LoVo (cell line): ENCODE measurements around the gene ARHGEF26.

Experiments used
- DNase-seq: peaks from one replicate; pipeline ENCODE4 v3.0.0-alpha.2; 2016; ENCODE audit warnings: low spot score

ARHGEF26 gene

DNA sequence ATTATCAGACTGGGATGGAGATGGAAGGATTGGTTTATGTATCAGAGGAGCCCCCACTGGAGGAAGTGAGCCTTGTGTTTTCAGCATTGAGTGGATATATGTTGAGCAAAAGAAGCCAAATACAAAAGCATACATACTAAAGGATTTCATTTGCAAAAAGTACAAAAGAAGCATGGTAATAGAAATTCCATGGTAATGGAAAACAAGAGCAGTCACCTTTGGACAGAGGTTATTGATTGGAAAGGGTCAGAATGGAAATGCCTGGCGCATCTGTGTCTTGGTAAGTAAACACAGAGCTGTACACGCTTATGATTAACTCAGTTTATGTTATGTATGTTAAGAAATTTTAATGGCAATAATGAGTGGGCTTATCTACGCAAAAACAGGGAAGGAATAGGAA lies 130.4 kb downstream of the ARHGEF26 start:
- no peak for DNase-seq

DNA sequence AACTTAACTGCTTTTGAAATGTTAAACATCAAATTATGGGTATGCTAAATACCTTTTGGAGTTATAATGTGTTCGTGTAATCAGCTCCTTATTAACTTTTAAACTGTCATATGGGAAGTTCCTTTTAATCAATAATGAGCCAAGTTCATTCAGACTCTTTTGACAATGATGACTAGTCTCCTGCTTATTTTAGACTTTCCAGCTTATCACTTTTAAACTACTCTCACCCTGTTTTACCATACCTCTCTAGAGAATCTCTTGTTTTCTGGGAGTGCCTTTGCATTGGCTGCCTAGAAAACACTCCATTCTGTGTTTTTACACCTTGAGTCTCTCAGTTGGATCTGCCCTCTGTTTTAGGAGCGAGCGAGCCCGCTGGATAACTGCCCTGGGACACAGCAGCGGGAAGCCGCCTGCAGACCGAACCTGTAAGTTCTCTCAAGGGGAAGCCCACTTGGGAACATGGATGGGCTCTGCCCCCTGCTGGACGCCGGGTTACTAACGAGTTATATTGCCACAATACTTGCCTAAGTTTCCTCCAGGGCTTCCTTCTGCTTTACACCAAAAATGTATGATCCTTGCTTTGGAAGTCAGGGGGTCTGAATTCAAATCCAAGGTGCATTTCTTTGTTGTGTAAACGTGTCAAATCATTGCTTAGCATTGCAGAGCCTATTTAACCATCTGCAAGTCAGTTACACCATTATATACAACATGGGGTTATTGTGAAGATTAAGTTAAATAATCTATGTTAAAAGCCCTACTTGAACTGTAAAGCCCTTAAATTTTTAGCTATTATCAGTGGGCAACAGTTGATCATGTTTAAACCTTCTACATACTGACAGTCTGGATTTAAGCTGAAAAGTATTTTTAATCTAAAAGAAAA lies 131.8 kb downstream of the ARHGEF26 start:
- peak; percentile 68 for DNase-seq

DNA sequence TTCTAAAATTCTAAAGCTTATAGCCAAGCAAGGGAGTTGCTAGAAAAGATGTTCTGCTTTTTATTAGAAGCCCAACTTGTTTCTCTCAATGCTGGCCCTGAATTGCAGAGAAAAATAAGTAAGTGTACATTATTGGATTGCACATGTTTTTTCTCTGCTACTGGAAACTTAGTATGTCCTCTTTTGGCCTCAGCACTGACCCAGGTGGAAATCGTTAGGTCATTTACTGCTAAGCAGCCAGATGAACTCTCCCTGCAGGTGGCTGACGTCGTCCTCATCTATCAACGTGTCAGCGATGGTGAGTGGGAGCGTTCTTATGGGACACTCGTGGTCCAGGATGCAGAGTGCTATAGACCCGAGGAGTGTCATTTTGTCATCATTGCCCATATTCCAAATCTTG lies 133.3 kb downstream of the ARHGEF26 start:
- no peak for DNase-seq

DNA sequence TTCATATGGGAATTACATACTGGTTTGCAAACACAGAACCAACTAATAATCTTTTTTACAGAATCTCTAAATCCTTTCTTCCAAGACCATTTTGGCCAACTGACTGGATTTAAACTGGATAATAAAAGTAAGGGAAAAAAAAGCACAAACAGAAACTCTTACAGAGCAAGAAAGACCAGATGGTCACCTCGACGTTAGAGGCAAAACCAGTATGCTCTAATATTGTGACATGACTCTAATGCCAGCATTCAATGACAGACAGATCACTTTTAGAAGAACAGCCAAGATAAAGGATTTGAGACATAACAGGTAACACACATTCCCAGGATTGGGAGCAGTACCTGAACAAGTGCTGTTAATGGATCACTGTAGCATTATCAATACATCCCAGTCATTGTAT lies 152.2 kb downstream of the ARHGEF26 start:
- no peak for DNase-seq

DNA sequence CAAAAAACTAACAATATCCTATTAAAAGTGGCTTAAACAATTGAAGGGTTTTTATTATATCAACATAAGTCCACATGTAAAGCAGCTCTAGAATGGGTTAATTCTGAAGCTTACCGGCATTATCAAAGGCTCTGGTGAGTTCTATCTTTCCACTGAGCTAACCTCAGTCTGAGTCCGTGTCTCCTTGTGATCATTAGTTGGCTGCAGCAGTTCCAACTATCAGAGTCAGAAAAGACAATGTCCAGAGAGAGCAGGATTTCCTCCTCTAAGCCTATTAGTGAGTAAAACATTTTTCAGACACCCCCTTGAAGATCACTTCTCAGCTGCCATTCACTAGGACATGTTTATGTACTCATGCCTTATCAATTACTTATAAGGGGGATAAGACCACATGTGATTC lies 153.2 kb downstream of the ARHGEF26 start:
- DNase-seq, result no peak

DNA sequence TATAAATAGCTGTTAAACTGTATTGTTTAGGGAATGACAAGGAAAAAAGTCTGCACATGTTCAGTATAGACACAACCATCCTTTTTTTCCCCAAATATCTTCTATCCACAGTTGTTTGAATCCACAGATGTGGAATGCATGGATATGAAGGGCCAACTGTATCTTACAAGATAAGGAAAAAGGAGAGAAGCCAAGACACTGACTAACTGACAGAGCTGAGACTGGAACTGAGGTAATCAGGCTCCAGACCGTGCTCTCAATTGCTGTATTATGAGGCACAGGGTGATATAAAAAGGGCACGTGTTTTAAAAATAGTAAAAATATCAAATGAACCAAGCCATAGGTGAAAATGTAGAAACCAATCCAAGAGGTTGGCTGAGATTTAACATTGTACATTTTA lies 154.1 kb downstream of the ARHGEF26 start:
- DNase-seq, result no peak

DNA sequence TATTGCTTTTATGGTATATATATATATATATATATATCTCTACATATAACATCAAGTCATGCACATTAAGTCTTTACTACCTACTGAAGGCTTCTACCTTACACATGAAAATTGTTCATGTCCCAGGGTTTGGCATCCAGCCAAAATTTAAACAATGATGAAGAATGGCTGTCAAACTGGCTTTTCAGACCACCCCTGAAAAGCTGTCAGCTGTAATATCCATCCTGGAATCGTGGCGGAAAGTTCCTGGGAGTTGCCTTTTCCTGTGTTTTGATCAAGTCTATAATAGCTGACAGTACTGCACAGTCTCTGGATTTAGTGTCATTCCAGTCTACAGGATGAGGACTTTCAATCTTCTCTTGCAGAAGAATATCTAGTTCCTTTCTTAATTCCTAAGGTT lies 154.8 kb downstream of the ARHGEF26 start:
- no peak for DNase-seq

DNA sequence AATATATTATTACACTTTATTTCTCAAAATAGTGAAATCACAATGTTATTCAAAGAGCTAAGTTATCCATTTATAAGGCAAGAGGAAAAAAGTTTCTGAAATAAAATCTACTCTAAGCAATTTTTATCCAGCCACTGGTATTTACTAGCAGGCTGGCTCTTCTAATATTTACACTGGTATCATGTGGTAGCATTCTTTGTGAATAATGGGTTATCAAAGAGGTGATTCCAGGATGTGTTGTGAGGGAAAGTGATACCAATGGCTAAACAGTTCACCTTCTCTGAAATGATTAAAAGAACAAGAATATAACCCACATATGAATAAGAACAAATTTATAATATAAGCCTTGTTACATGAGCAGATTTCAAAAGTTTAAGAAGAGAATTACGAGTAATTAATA lies 159.0 kb downstream of the ARHGEF26 start:
- DNase-seq, result no peak

DNA sequence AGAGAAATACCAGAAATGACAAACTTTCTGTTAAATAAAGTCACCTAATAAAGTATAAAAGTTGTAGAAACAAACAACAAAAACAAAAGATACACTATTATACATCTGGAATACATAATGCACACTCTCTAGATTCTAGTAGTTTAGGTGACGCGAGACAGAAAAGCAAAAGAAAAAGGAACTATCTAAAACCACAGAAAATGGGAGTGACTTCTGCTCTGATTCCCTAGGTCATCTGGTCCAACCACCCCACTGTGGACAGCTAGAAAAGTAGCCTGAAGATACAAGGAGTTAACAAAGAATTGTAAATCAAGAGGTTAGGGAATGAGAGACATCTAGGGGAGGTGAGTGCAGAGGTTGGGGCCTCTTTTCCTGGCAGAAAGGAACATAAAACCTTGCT lies 164.0 kb downstream of the ARHGEF26 start:
- DNase-seq, result no peak

DNA sequence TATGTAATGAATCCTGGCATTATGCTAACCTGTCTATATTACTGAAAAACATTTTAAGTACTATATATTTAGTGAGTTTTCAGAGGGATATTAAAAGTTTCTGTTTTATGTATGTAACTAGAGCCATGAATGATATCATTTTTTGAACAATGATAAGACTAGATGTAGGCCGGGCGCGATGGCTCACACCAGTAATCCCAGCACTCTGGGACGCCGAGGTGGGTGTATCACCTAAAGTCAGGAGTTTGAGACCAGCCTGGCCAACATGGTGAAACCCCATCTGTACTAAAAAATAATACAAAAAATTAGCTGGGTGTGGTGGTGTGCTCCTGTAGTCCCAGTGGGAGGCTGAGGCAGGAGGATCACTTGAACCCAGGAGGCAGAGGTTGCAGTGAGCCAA lies 169.0 kb downstream of the ARHGEF26 start:
- DNase-seq, result no peak

DNA sequence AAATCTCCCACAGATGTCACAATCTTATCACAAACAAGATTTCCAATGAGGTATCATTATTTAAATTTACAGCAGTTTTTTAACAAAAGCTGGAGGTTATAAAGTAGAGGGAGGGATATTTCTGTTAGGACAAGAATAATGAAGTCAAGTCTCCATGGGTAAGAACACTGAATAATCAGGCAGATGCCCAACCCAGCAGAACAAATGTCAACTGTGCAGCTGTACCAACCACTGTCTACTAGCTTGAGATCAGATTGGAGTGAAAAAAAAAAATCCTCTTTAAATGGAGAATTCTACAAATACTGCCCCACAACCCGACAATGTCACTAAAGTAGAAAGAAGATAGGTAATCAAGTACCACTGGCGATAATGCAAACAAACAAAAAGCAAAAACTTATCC lies 172.8 kb downstream of the ARHGEF26 start:
- no peak for DNase-seq

DNA sequence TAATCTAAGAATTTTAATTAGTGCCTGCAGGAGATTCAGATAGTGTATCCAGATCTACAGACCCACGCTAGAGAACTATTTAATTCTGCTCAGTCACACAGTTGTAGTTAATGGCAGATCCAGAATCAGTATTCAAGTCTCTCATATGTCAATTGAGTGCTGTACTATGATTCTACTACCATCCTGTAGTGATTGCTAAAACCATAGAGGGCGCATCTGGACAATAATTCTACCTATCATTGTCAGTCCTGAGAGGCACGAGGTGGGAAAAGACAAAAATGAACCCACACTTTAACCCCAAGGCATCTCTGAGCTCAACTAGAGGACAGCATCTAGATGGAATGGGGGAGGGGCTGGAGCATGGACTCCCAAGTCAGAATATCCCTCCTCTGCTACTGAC lies 180.4 kb downstream of the ARHGEF26 start:
- no peak for DNase-seq

DNA sequence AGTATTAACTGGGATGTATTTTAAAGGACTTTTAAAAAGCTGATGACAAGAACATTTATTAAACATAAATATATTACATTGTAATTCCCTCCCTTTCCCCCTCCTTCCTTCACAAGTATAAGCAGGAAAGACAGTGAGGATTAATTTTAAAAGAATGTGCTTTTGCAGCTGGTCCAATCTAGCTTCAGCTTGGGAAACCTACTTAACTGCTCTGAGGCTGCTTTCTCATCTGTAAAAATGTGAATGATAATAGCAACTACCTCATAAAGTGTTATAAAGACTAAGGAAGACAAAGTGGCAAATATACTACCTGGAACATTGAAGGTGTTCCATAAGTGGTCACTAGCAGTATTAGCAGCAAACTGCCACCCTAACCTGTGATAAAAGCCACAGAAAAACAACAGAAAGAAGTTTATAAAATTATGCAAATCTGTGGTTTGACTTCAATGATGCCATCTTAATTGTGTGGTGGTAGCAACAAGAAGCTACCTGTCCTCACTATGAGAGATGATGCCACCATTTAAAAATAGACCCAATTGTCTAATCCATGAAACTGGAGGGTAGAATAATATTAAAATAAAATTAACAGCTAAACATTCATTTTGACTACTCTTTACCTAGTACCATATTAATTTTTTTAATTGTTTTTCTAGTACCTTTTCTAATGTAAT lies 183.1 kb downstream of the ARHGEF26 start:
- no peak for DNase-seq

DNA sequence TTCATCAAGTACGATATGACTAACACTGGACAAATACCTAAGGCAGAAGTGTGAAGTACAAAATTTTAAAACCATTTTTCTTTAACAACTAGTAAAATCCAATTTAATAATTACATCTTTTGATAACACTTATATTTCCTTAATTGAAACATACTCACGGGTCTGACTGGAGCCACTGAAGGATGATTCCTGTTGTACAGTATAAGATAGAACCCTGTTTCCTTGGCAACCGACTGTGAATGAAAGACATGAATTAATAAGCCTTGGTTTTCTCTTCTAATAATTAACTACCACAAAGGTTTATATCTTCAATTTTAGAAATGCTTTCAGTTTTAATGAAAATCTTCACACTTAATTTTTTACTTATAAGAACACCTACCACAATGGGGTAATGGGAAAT lies 183.7 kb downstream of the ARHGEF26 start:
- DNase-seq, result no peak

DNA sequence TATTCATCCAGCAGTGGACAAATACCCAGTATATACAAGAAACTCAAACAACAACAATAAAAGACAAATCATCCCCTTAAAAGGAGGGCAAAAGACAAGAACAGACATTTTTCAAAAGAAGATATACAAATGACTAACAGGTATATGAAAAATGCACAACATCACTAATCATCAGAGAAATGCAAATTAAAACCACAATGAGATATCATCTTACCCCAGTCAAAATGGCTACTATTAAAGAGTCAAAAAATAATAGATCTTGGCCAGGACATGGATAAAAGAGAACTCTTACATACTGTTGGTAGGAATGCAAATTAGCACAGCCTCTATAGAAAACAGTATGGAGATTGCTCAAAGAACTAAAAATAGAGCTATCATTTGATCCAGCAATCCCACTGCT lies 186.2 kb downstream of the ARHGEF26 start:
- no peak for DNase-seq
